Measurements from ENCODE around the gene MX1.

MX1 gene

GRCh38 chr21:41441546-41441945, 15.5 kb downstream of the MX1 start:
- H3K27ac ChIP-seq (ENCODE audit: poor library complexity, severe bottlenecking): no peak overlapping the region
- H3K36me3 ChIP-seq (ENCODE audit: low read depth): peaks cover 5% of the 10 kb centered on the region; the same call in 1 of the 2 replicates
- H3K4me1 ChIP-seq (ENCODE audit: insufficient read depth, poor library complexity, severe bottlenecking): no peaks in the 10 kb centered on the region
- TF ChIP-seq, protein P1, sequence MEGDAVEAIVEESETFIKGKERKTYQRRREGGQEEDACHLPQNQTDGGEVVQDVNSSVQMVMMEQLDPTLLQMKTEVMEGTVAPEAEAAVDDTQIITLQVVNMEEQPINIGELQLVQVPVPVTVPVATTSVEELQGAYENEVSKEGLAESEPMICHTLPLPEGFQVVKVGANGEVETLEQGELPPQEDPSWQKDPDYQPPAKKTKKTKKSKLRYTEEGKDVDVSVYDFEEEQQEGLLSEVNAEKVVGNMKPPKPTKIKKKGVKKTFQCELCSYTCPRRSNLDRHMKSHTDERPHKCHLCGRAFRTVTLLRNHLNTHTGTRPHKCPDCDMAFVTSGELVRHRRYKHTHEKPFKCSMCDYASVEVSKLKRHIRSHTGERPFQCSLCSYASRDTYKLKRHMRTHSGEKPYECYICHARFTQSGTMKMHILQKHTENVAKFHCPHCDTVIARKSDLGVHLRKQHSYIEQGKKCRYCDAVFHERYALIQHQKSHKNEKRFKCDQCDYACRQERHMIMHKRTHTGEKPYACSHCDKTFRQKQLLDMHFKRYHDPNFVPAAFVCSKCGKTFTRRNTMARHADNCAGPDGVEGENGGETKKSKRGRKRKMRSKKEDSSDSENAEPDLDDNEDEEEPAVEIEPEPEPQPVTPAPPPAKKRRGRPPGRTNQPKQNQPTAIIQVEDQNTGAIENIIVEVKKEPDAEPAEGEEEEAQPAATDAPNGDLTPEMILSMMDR (IDR thresholded peaks at IDR 0.05; ENCODE audit: poor library complexity, severe bottlenecking): no peak
- ATAC-seq (ENCODE audit: low read depth) (no peak), DNase-seq (ENCODE audit: low spot score) (no peak)
- no peaks in the 10 kb centered on the region for H3K27me3 ChIP-seq (ENCODE audit: insufficient read depth, poor library complexity, severe bottlenecking)
- no peak overlapping the region for H3K4me3 ChIP-seq (ENCODE audit: severe bottlenecking)
- H3K9me3 ChIP-seq (ENCODE audit: severe bottlenecking): no peaks in the 10 kb centered on the region

- Histone ChIP-seq H3K4me1 (ENCODE audit: insufficient read depth, poor library complexity, severe bottlenecking) (no peaks in the 10 kb centered on the region), H3K9me3 (ENCODE audit: severe bottlenecking) (no peaks in the 10 kb centered on the region), H3K27me3 (ENCODE audit: insufficient read depth, poor library complexity, severe bottlenecking) (no peaks in the 10 kb centered on the region), H3K4me3 (ENCODE audit: severe bottlenecking) (no peak overlapping the region), H3K27ac (ENCODE audit: poor library complexity, severe bottlenecking) (no peak overlapping the region), H3K36me3 (ENCODE audit: low read depth) (no peaks in the 10 kb centered on the region; the same call in 1 of the 2 replicates)
- TF ChIP-seq, protein P1 (IDR thresholded peaks at IDR 0.05; ENCODE audit: poor library complexity, severe bottlenecking): no peak
- DNase-seq (ENCODE audit: low spot score) (no peak), ATAC-seq (ENCODE audit: low read depth) (no peak)
These were observed 16.6 kb downstream of the MX1 start for GRCh38 chr21:41442481-41443186.

- no peaks in the 10 kb centered on the region; the same call in 1 of the 2 replicates for H3K36me3 ChIP-seq (ENCODE audit: low read depth)
- no peaks in the 10 kb centered on the region for H3K27me3 ChIP-seq (ENCODE audit: insufficient read depth, poor library complexity, severe bottlenecking)
- H3K4me3 ChIP-seq (ENCODE audit: severe bottlenecking): no peak overlapping the region
- H3K27ac ChIP-seq (ENCODE audit: poor library complexity, severe bottlenecking): no peak overlapping the region
- H3K4me1 ChIP-seq (ENCODE audit: insufficient read depth, poor library complexity, severe bottlenecking): no peaks in the 10 kb centered on the region
- ATAC-seq (ENCODE audit: low read depth) (no peak), DNase-seq (ENCODE audit: low spot score) (no peak)
- no peaks in the 10 kb centered on the region for H3K9me3 ChIP-seq (ENCODE audit: severe bottlenecking)
- TF ChIP-seq, protein P1 (IDR thresholded peaks at IDR 0.05; ENCODE audit: poor library complexity, severe bottlenecking): no peak
These were observed 17.5 kb downstream of the MX1 start for GRCh38 chr21:41443562-41443961.

DNA sequence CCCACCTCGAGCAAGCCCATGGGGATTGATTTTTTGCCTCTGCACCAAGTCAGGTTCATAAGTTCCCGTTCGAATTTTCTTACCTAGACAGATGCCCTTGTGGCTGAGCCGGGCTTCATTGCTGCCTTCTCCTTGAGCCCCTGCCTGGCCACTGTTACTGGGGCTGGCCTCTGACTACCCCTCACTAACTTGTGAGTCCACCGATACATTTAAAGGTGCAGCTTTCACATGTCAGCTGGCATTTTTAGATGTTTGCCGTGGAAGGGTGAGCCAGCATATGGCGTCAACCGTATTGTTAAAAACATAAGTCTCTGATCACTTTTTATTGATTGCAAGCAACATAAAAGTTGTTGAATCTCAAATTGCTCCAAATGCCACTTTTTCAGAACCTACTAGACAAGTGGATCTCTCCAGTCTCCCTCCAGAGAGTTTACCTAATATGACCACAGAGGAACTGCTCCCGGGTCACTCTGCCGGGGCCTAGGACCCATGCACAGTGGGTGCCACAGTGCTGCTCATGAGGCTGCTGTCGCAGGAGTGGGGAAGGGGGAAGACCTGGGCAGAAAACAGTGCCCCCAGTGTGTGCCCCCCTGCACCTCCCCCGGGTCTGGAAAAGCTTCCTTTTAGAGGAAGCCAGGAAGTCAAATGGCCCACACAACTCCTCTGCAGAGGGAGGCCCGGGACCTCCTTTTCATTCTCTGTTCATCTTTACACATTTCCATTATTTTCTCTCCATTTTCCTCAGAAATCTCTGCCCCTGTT, 18.8 kb downstream of the MX1 start:
- DNase-seq (ENCODE audit: low spot score): no peak
- no peaks in the 10 kb centered on the region; the same call in 1 of the 2 replicates for H3K36me3 ChIP-seq (ENCODE audit: low read depth)
- ATAC-seq (ENCODE audit: low read depth): no peak
- no peak overlapping the region for H3K27ac ChIP-seq (ENCODE audit: poor library complexity, severe bottlenecking)
- H3K4me3 ChIP-seq (ENCODE audit: severe bottlenecking): no peak overlapping the region
- no peaks in the 10 kb centered on the region for H3K9me3 ChIP-seq (ENCODE audit: severe bottlenecking)
- no peaks in the 10 kb centered on the region for H3K4me1 ChIP-seq (ENCODE audit: insufficient read depth, poor library complexity, severe bottlenecking)
- no peaks in the 10 kb centered on the region for H3K27me3 ChIP-seq (ENCODE audit: insufficient read depth, poor library complexity, severe bottlenecking)
- TF ChIP-seq, protein P1 (IDR thresholded peaks at IDR 0.05; ENCODE audit: poor library complexity, severe bottlenecking): no peak

Data from RWPE2 (cell line).